Urinary bladder (tissue), 4 donors: ENCODE measurements around the gene GABRB1. TPM values are rescaled to one million over a fixed set of nuclear protein-coding genes. Genes with fewer than 3 reads are reported as not detected.

Source experiments
- DNase-seq: peaks from one replicate; pipeline ENCODE4 v3.0.0-alpha.2; 2015; ENCODE audit errors: extremely low spot score
- H3K27ac ChIP-seq: one replicate; pipeline ENCODE4 v1.5.1; 2013; ENCODE audit warnings: low read depth, mild to moderate bottlenecking, moderate library complexity
- H3K36me3 ChIP-seq: one replicate; pipeline ENCODE4 v1.6.1; 2013; ENCODE audit warnings: mild to moderate bottlenecking, moderate library complexity; ENCODE audit not compliant: insufficient read depth
- H3K4me1 ChIP-seq: one replicate; pipeline ENCODE4 v1.6.1; 2013; ENCODE audit warnings: mild to moderate bottlenecking, moderate library complexity; ENCODE audit not compliant: insufficient read depth
- H3K4me3 ChIP-seq: one replicate; pipeline ENCODE4 v1.5.1; 2013; ENCODE audit warnings: low read depth, low read length
- WGBS: extraction: QIAGEN DNeasy Blood & Tissue Kit; methylation state at CpG from one replicate; pipeline ENCODE4 v1.1.7; 2013; 5-methylcytosine and 5-hydroxymethylcytosine counted together
- polyA plus RNA-seq: library from polyadenylated mRNA; stranded (reverse); fragments of 200-250 nt; gene quantifications from one replicate; pipeline ENCODE4 v1.2.3, GENCODE V29; 2013
- total RNA-seq: library from RNA; depleted of rRNA; stranded (reverse); fragments of >200 nt; gene quantifications from one replicate; pipeline ENCODE4 v1.2.3, GENCODE V29; 2014
- donor health status: healthy with polysubstance abuse.
- donor health status: healthy.

GABRB1 gene
- total RNA-seq (0.79 TPM), polyA plus RNA-seq (not detected)

GRCh38 chr4:47031011-47031678 is at the start of gene GABRB1:
TSS of gene GABRB1 (plus strand) at chr4:47031567.
- Histone ChIP-seq H3K4me3 (no peak within 1 kb of the TSS), H3K27ac (no peak within 1 kb of the TSS), H3K36me3 (no peaks in the 10 kb centered on the region), H3K4me1 (no peaks in the 10 kb centered on the region)
- 3% methylated on average over 20 of the region's 20 CpGs for WGBS
- DNase-seq, result peak; percentile 31

- H3K27ac ChIP-seq, result no peak overlapping the region
- no peaks in the 10 kb centered on the region for H3K36me3 ChIP-seq
- no peak for DNase-seq
- no peak overlapping the region for H3K4me3 ChIP-seq
- 90% methylated on average over 1 of the region's 1 CpG for WGBS
- no peaks in the 10 kb centered on the region for H3K4me1 ChIP-seq
Measured at GRCh38 chr4:46984781-46985180, 46.6 kb upstream of the GABRB1 start.

GRCh38 chr4:46986922-46987638 is 44.3 kb upstream of the GABRB1 start:
- no peak overlapping the region for H3K4me3 ChIP-seq
- no peaks in the 10 kb centered on the region for H3K36me3 ChIP-seq
- no peaks in the 10 kb centered on the region for H3K4me1 ChIP-seq
- no peak overlapping the region for H3K27ac ChIP-seq
- no peak for DNase-seq
- WGBS, result 59% methylated on average over 3 of the region's 3 CpGs

GRCh38 chr4:46992338-46992737 is 39.0 kb upstream of the GABRB1 start:
- H3K4me1 ChIP-seq, result no peaks in the 10 kb centered on the region
- no peak overlapping the region for H3K27ac ChIP-seq
- 18% methylated on average over 9 of the region's 9 CpGs for WGBS
- H3K36me3 ChIP-seq, result no peaks in the 10 kb centered on the region
- no peak overlapping the region for H3K4me3 ChIP-seq
- DNase-seq, result no peak

- WGBS, result under 1% methylated on average over 67 of the region's 67 CpGs
- H3K36me3 ChIP-seq, result no peaks in the 10 kb centered on the region
- H3K27ac ChIP-seq, result no peak within 1 kb of the TSS
- DNase-seq, result no peak
- H3K4me1 ChIP-seq, result no peaks in the 10 kb centered on the region
- no peak within 1 kb of the TSS for H3K4me3 ChIP-seq
Measured at GRCh38 chr4:46993075-46994006, 38.0 kb upstream of the GABRB1 start, which contains the start of gene GABRA4. TSS of gene GABRA4 (minus strand) at chr4:46993581. CDS start at chr4:46993424, 157 bp downstream.

DNA sequence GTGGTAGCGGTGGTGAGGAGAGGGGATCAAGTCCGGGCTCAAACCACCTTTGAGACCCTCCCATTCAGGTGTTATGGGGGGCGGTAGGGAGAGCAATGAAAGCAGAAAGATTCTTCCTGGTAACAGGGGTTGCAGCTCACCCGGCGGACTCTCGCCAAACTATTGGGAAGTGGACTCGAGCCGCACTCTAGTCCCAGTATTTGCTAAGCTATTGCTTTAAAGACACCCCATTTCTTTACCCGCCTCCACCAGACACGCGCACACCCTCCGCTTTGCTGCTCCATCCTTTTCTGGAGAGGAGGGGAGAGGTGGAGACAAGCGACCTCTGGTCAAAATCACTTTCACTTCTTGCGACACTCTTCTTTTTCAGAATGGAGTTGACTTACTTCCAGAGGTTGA is 37.4 kb upstream of the GABRB1 start:
- 2% methylated on average over 14 of the region's 14 CpGs for WGBS
- Histone ChIP-seq H3K4me3 (no peak overlapping the region), H3K36me3 (no peaks in the 10 kb centered on the region), H3K27ac (no peak overlapping the region), H3K4me1 (no peaks in the 10 kb centered on the region)
- no peak for DNase-seq

DNA sequence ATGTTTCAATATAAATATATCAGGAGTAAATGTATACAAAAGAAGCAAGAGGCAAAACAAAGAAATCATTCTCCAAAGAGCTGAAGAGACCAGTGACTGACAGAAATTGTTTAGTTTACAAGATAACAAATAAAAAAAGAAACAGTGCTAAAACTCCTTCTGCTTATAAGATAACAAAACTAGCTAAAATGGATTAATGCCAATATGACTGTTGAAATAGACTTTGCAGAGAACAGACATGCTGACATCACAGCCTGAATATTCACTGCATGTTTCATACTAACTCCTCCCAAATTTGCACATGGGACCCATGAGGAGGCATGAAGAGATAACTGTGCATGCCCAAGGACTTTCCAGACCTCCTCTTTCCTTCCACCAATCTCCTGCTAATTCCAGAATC is 31.8 kb upstream of the GABRB1 start:
- H3K4me3 ChIP-seq, result no peak overlapping the region
- H3K4me1 ChIP-seq, result no peaks in the 10 kb centered on the region
- DNase-seq, result no peak
- no peak overlapping the region for H3K27ac ChIP-seq
- no peaks in the 10 kb centered on the region for H3K36me3 ChIP-seq

DNA sequence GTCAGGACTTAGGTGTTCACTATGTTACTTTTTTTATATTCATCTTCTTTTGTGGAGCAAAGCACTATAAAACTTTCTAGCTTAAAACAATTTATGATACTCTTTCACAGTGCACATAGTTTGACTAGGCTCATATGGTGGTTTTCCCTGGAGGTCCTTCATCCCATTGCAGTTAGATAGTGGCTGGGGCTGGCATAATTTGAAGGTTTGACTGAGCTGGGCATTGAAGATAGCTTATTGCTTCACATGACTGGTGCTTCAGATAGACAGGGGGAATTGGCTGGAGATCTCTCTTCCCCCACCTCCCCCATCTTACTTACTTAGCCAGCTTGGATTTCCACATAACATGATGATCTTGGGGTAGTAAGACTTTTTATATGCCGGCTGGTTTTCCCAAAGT is 31.0 kb upstream of the GABRB1 start:
- Histone ChIP-seq H3K36me3 (no peaks in the 10 kb centered on the region), H3K27ac (no peak overlapping the region), H3K4me1 (no peaks in the 10 kb centered on the region), H3K4me3 (no peak overlapping the region)
- DNase-seq, result no peak
- 94% methylated on average over 1 of the region's 1 CpG for WGBS

- WGBS, result 70% methylated on average over 1 of the region's 1 CpG
- Histone ChIP-seq H3K4me3 (no peak overlapping the region), H3K36me3 (no peaks in the 10 kb centered on the region), H3K27ac (no peak overlapping the region), H3K4me1 (no peaks in the 10 kb centered on the region)
- no peak for DNase-seq
Measured at GRCh38 chr4:47002580-47002979, 28.8 kb upstream of the GABRB1 start.

GRCh38 chr4:47010347-47010911 is 20.9 kb upstream of the GABRB1 start:
- Histone ChIP-seq H3K36me3 (no peaks in the 10 kb centered on the region), H3K4me1 (no peaks in the 10 kb centered on the region), H3K4me3 (no peak overlapping the region), H3K27ac (no peak overlapping the region)
- no peak for DNase-seq

GRCh38 chr4:47010912-47011446 is 20.4 kb upstream of the GABRB1 start:
- H3K36me3 ChIP-seq, result no peaks in the 10 kb centered on the region
- no peak for DNase-seq
- 46% methylated on average over 2 of the region's 2 CpGs for WGBS
- H3K27ac ChIP-seq, result no peak overlapping the region
- no peaks in the 10 kb centered on the region for H3K4me1 ChIP-seq
- H3K4me3 ChIP-seq, result no peak overlapping the region

DNA sequence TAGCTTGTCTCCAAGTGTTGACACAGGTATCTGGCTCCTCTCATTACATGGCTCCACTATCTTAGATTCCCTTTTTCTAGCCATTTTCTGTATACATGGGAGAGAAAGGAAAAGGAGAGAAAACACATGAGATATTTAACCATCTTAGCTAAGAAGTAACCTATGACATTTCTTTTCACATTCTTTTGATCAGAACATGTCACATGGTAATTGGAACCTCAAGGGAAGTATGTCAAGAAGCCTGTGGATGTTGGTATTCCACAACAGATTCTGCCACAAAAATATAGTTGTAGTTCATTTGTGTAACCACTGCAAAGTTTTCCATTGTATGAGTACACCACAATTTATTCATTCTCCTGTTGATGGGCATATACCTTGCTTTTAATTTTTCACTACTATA is 18.7 kb upstream of the GABRB1 start:
- H3K4me3 ChIP-seq, result no peak overlapping the region
- no peak overlapping the region for H3K27ac ChIP-seq

DNA sequence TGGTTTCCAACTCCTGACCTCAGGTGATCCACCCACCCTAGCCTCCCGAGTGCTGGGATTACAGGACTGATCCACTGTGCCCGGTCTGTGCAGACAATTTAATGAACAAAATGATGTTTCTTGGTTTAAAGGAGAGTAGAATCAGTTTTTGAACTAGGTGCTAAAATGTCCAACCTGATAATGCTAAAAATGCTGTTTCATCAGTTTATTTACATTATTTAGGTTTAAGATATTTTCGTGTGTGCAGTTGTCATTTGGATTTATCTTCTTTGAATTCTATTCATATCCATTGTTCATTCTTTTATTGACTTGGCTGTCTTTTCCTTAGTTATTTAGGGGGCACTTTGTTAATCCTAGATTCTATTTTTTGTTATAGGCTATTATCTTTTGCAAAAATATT is 18.0 kb upstream of the GABRB1 start:
- no peak overlapping the region for H3K4me3 ChIP-seq
- no peaks in the 10 kb centered on the region for H3K36me3 ChIP-seq
- H3K4me1 ChIP-seq, result no peaks in the 10 kb centered on the region
- DNase-seq, result no peak
- 72% methylated on average over 3 of the region's 3 CpGs for WGBS
- no peak overlapping the region for H3K27ac ChIP-seq

More for the DNA sequence above, 18.7 kb upstream of the GABRB1 start:
- DNase-seq, result no peak
- Histone ChIP-seq H3K4me1 (no peaks in the 10 kb centered on the region), H3K36me3 (no peaks in the 10 kb centered on the region)
